HUES48 (cell line): ENCODE measurements around the gene SLIT3.
"Not testable (repeated sequence)": the region's sequence is repeated elsewhere in the genome, so short reads cannot be mapped to it uniquely, and the experiment has no call there.

Source experiments
- H3K27ac ChIP-seq: one replicate; pipeline ENCODE4 v1.7.0; 2013; ENCODE audit warnings: low read depth, low read length, inconsistent platforms
- H3K27me3 ChIP-seq: 2 replicates; pipeline ENCODE4 v1.6.1; 2013; ENCODE audit warnings: mild to moderate bottlenecking, low read length; ENCODE audit not compliant: control insufficient read depth, insufficient read depth
- H3K36me3 ChIP-seq: 2 replicates; pipeline ENCODE4 v1.6.1; 2013; ENCODE audit warnings: low read length; ENCODE audit not compliant: control insufficient read depth, insufficient read depth
- H3K4me1 ChIP-seq: 2 replicates; pipeline ENCODE4 v1.6.1; 2013; ENCODE audit warnings: mild to moderate bottlenecking, low read length; ENCODE audit not compliant: control insufficient read depth, insufficient read depth
- H3K4me3 ChIP-seq: 2 replicates; pipeline ENCODE4 v1.5.1; 2013; ENCODE audit warnings: mild to moderate bottlenecking, low read depth, low read length
- H3K9ac ChIP-seq: 2 replicates; pipeline ENCODE4 v1.6.1; 2013; ENCODE audit warnings: mild to moderate bottlenecking, low read depth, low read length, moderate library complexity
- H3K9me3 ChIP-seq: 2 replicates; pipeline ENCODE4 v1.6.1; 2013; ENCODE audit warnings: low read length; ENCODE audit not compliant: control insufficient read depth, insufficient read depth

Gene SLIT3

DNA sequence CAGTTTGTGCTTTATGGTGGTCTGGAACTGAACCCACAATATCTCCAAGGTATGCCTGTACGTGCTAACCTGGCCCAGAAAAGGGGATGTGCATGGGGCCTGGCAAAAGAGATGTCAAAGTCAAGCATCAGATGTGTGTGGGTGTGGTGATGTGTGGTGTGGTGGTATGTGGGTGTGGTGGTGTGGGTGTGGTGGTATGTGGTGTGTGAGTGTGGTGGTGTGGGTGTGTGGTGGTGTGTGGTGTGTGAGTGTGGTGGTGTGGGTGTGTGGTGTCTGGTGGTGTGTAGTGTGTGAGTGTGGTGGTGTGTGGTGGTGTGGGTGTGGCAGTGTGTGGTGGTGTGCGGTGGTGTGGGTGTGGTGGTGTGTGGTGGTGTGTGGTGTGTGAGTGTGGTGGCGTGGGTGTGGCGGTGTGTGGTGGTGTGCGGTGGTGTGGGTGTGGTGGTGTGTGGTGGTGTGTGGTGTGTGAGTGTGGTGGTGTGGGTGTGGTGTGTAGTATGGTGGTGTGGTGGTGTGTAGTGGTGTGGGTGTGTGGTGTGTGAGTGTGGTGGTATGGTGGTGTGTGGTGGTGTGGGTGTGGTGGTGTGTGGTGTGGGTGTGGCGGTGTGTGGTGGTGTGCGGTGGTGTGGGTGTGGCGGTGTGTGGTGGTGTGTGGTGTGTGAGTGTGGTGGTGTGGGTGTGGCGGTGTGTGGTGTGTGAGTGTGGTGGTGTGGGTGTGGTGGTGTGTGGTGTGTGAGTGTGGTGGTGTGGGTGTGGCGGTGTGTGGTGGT lies 554.6 kb downstream of the SLIT3 start:
- not testable (repeated sequence) for H3K9me3 ChIP-seq

DNA sequence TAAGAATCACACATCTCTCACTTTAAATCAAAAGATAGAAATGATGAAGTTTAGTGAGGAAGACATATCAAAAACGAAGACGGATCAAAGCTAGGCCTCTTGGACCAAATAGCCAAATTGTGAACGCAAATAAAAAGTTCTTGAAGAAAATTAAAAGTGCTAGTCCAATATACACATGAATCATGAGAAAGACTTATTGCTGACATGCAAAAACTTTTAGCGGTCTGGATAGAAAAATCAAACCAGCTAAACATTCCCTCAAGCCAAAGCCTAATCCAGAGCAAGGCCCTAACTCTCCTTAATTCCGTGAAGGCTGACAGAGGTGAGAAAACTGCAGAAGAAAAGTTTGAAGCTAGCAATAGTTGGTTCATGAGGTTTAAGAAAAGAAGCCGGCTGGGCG lies 557.3 kb downstream of the SLIT3 start:
- no peaks in the 10 kb centered on the region for H3K9me3 ChIP-seq
- no peaks in the 10 kb centered on the region for H3K36me3 ChIP-seq
- no peak overlapping the region for H3K9ac ChIP-seq
- H3K4me3 ChIP-seq = no peak overlapping the region
- H3K27me3 ChIP-seq = peaks cover 4% of the 10 kb centered on the region; the same call in 1 of the 2 replicates
- no peak overlapping the region for H3K27ac ChIP-seq
- H3K4me1 ChIP-seq = no peaks in the 10 kb centered on the region

More for the DNA sequence above, 554.6 kb downstream of the SLIT3 start:
- not testable (repeated sequence) for H3K4me3 ChIP-seq, H3K4me1 ChIP-seq, H3K9ac ChIP-seq, H3K36me3 ChIP-seq, H3K27me3 ChIP-seq, H3K27ac ChIP-seq

GRCh38 chr5:168742311-168742710 lies 558.6 kb downstream of the SLIT3 start:
- H3K9ac ChIP-seq, H3K4me1 ChIP-seq, H3K27me3 ChIP-seq, H3K4me3 ChIP-seq, H3K27ac ChIP-seq, H3K36me3 ChIP-seq, H3K9me3 ChIP-seq: not testable (repeated sequence)

GRCh38 chr5:168740811-168741213 lies 560.1 kb downstream of the SLIT3 start:
- H3K4me3 ChIP-seq = no peak overlapping the region
- no peaks in the 10 kb centered on the region for H3K27me3 ChIP-seq
- no peaks in the 10 kb centered on the region for H3K4me1 ChIP-seq
- no peaks in the 10 kb centered on the region for H3K9me3 ChIP-seq
- no peak overlapping the region for H3K9ac ChIP-seq
- no peak overlapping the region for H3K27ac ChIP-seq
- no peaks in the 10 kb centered on the region for H3K36me3 ChIP-seq

DNA sequence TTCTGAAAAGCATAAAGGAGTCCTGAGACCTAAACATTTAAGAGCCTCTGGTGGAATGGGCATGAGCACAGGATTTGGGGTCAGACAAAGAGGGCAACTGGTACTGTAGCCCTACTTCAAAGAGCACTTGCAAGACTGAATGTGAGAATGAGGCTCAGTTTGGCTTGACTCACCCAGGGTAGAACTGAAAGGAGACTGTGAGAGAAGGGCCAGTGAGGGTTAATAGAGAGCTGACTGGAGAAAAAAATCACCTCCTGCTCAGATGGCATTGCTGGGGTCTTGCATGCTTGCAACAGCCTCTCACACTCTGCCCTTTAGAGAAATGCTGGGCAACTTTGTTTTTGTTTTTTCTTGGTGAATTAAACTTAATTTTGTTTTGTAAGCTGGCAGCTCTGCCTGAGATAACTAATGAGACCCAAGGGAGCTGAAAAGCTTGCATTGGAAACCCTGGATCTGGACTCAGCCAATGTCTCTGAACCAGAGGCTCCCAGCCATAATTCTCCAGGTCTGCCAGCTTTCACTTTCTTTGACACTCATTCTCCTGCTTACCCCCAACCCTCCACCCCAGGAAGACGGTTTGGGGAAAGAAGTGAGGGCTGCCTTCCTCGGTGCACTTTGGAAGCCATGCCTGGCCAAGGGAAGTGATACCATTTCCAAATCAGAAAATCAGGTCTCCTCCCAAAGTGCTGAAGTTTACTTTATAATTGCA lies 560.7 kb downstream of the SLIT3 start:
- H3K27me3 ChIP-seq = no peaks in the 10 kb centered on the region
- H3K9me3 ChIP-seq = no peaks in the 10 kb centered on the region
- no peaks in the 10 kb centered on the region for H3K4me1 ChIP-seq
- H3K27ac ChIP-seq = no peak overlapping the region
- H3K4me3 ChIP-seq = no peak overlapping the region
- no peak overlapping the region for H3K9ac ChIP-seq
- no peaks in the 10 kb centered on the region for H3K36me3 ChIP-seq

GRCh38 chr5:168737066-168737465 lies 563.9 kb downstream of the SLIT3 start:
- no peaks in the 10 kb centered on the region for H3K4me1 ChIP-seq
- no peaks in the 10 kb centered on the region for H3K9me3 ChIP-seq
- no peaks in the 10 kb centered on the region for H3K27me3 ChIP-seq
- H3K9ac ChIP-seq = no peak overlapping the region
- H3K36me3 ChIP-seq = no peaks in the 10 kb centered on the region
- no peak overlapping the region for H3K27ac ChIP-seq
- no peak overlapping the region for H3K4me3 ChIP-seq

DNA sequence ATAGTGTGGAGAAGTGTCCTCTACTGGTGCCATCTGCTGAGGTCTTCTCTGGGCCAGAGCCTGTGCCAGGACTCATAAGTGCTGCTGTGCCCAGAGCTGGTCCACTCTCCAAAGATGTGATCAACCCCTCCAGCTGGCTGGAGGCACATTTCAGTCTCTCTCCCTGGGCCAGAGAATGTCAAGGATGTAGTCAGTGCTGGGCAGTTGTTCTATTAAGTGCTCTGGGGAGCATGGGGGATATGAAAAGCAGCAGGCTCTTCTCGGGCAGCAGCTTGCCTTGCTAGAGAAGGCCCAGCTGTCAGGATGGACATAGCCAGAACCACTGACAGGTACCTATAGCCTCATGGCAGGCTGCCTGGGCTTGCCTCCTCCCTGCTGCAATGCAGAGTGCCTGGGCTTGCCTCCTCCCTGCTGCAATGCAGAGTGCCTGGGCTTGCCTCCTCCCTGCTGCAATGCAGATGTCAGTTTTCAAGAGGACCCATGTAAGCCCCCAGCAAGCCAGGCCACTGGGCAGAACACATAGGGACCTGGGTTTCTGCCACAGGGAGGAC lies 564.6 kb downstream of the SLIT3 start:
- no peaks in the 10 kb centered on the region for H3K27me3 ChIP-seq
- H3K9me3 ChIP-seq = no peaks in the 10 kb centered on the region
- no peaks in the 10 kb centered on the region for H3K36me3 ChIP-seq
- no peak overlapping the region for H3K4me3 ChIP-seq
- no peak overlapping the region for H3K9ac ChIP-seq
- H3K4me1 ChIP-seq = no peaks in the 10 kb centered on the region
- H3K27ac ChIP-seq = no peak overlapping the region

GRCh38 chr5:168734620-168735300 lies 566.2 kb downstream of the SLIT3 start:
- Histone ChIP-seq H3K4me1 (no peaks in the 10 kb centered on the region), H3K36me3 (no peaks in the 10 kb centered on the region), H3K27ac (no peak overlapping the region), H3K9ac (no peak overlapping the region), H3K27me3 (no peaks in the 10 kb centered on the region), H3K9me3 (no peaks in the 10 kb centered on the region), H3K4me3 (no peak overlapping the region)

- H3K36me3 ChIP-seq = no peaks in the 10 kb centered on the region
- no peaks in the 10 kb centered on the region for H3K27me3 ChIP-seq
- H3K4me3 ChIP-seq = no peak overlapping the region
- H3K4me1 ChIP-seq = no peaks in the 10 kb centered on the region
- H3K9me3 ChIP-seq = no peaks in the 10 kb centered on the region
- H3K27ac ChIP-seq = no peak overlapping the region
- no peak overlapping the region for H3K9ac ChIP-seq
Measured at GRCh38 chr5:168734119-168734518, 566.8 kb downstream of the SLIT3 start.

DNA sequence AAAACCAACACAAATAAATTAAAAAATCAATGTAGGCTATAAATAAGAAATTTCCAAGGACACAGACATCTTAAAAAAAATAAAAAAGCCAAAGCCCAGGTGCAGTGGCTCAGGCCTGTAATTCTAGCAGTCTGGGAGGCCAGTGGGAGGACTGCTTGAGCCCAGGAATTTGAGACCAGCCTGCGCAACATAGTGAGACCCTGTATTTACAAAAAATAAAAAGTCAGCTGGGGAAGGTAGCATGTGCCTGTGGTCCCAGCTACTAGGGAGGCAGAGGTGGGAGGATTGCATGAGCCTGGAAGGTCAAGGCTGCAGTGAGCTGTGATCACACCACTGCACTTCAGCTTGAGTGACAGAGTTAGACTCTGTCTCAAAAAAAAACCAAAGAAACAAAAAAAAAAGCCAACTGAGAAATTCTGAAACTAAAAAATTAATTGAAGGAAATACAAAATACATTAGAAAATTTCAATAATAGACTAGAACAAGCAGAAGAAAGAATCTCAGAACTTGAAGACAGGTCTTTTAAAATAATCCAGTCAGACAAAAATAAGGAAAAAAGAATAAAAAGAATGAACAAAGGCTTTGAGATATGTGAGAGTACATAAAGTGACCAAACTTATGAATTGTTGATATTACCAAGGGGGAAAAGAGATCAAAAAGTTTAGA lies 572.3 kb downstream of the SLIT3 start:
- Histone ChIP-seq H3K4me1 (no peaks in the 10 kb centered on the region), H3K9ac (no peak overlapping the region), H3K4me3 (no peak overlapping the region), H3K27me3 (no peaks in the 10 kb centered on the region), H3K27ac (no peak overlapping the region), H3K36me3 (no peaks in the 10 kb centered on the region), H3K9me3 (no peaks in the 10 kb centered on the region)
